Tibial artery (tissue), 4 donors: Measurements from ENCODE around the gene RBMS3.

ENCODE experiments used
- DNase-seq, 2 donors: peaks; one replicate each; pipeline ENCODE4 v3.0.0-alpha.2; 2019
- H3K27ac ChIP-seq, 2 donors: fragments of 200-600 bp; sonication (generic) in 1 of 2; 1 replicate in 1 of 2; 2 replicates in 1 of 2; pipeline ENCODE4 v1.5.1; 2018 to 2019; ENCODE audit warnings: mild to moderate bottlenecking in 1 of 2
- H3K27me3 ChIP-seq, 2 donors: fragments of 200-600 bp; sonication (generic) in 1 of 2; one replicate each; pipeline versions ENCODE4 v1.5.1 to v1.6.0; 2016 to 2019
- H3K36me3 ChIP-seq, 3 donors: fragments of 200-600 bp; sonication (generic) in 2 of 3; one replicate each; pipeline ENCODE4 v1.5.1; 2016 to 2019; ENCODE audit warnings: mild to moderate bottlenecking in 2 of 3
- H3K4me1 ChIP-seq, 4 donors: fragments of 200-600 bp; sonication (generic) in 2 of 4; 1 replicate in 3 of 4; 2 replicates in 1 of 4; pipeline ENCODE4 v1.5.1; 2016 to 2019
- H3K4me3 ChIP-seq, 2 donors: fragments of 200-600 bp; sonication (generic) in 1 of 2; 1 replicate in 1 of 2; 2 replicates in 1 of 2; pipeline ENCODE4 v1.5.1; 2018 to 2019; ENCODE audit warnings: mild to moderate bottlenecking in 2 of 2
- H3K9me3 ChIP-seq, 3 donors: fragments of 200-600 bp; sonication (generic) in 1 of 3; one replicate each; pipeline ENCODE4 v1.5.1; 2016 to 2019
- CTCF ChIP-seq, 2 experiments: fragments of 200-600 bp in 1 of 2; fragments of 450-650 bp in 1 of 2; IDR thresholded peaks; one replicate each; pipeline ENCODE4 v1.5.1; 2017 to 2019; ENCODE audit warnings: antibody characterized with exemption in 2 of 2, mild to moderate bottlenecking in 1 of 2, moderate library complexity in 1 of 2
- intact Hi-C: fragments of 100-400 bp; cut with DNase I; formaldehyde crosslinking; loops from one replicate; pipeline ENCODE4 v1.15.0; 2023; ENCODE audit warnings: low total_unique reads

Gene RBMS3

DNA sequence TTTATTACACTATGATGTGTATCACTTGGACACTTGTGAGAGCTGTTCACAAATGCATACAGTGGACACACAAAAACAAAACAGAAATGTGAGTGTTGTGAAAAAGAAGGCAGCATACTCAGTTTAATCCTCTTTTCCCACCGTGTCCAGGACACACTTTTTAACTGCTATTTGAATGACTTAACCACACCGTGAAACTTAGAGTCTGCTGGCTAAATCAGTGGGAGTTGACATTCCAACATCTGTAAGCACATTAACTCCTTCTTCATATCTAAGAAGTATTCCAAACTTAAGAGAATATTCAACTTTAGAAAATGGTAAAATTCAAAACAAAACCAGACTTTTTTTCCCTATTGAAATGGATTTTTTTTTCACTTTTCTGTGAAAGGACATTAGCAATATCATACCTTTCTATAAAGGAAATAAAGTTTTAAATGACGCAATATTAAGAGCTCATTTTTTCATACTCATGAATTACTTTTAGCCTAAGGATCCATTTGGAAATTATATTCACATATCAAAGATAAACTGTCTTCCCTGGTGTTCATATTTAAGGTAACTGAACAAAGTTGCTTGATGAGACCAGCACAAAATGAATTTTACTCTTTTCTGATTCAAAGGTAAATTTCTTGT, 316.6 kb downstream of the RBMS3 start:
- no peak overlapping the region for H3K27ac ChIP-seq
- no peak for DNase-seq
- intact Hi-C loops, result no loop called here
- no peaks in the 10 kb centered on the region for H3K9me3 ChIP-seq
- no peaks in the 10 kb centered on the region for H3K36me3 ChIP-seq
- H3K4me1 ChIP-seq, result peaks cover 0 to 6% (median 0%) of the 10 kb centered on the region in 4 donors
- H3K27me3 ChIP-seq, result no peaks in the 10 kb centered on the region
- no peak for TF ChIP-seq CTCF (IDR thresholded peaks at IDR 0.05)
- no peak overlapping the region for H3K4me3 ChIP-seq

DNA sequence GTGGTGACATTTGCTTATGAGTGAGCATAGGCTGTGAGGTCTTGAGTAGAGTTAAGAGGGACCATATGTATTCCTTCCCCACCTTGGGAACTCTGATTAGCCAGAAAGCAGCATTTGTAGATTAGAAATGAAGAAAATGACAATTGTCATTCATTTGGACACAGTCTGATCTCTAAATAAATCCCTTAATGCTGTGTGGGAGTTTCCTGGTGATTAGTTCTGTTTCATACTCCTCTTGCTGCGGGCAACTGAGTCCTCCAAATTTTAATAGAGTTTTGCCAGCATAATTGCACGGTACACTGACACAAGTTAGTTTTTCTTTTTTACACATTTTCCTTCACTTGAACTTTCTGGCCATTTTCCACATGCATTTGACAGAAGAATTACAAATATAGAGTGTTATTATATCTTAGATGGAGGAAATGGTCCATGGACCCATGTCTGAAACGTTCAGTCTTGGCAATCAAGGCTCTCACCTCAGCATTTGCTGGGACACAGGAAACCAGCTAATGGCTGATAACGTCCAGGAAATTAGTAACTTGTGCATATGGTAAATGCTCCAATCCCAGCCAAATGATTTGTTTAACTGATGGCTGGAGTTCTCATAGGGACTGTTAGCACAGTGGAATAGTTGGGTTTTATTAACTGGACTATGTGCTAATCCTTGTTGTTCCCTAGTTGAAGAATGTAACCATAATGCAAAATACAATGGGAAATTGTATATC, 321.2 kb downstream of the RBMS3 start:
- intact Hi-C loops, result no loop called here
- Histone ChIP-seq H3K36me3 (no peaks in the 10 kb centered on the region), H3K27ac (no peak overlapping the region), H3K4me3 (no peak overlapping the region), H3K27me3 (no peaks in the 10 kb centered on the region), H3K4me1 (peaks cover 0 to 15% (median 3%) of the 10 kb centered on the region in 4 donors), H3K9me3 (no peaks in the 10 kb centered on the region)
- no peak for DNase-seq
- TF ChIP-seq CTCF (IDR thresholded peaks at IDR 0.05), result no peak

DNA sequence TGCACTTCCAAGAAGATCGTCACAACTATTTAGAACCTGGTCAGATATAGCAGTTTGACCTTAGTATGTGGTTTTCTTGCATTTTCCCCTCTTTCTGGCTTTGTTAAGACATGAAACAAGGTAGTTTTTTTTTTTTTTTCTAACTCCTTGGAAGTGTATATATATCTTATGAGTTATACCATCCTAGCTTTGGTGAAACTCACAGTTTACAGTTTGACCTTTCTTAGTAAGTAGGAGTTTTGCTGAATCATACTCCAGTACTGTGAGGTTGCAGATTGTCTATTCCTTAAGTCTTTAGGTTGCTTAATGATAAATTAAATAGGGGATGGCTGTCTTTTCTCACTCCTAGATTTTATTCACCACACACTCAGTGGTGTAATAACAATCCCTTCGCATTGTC, 325.0 kb downstream of the RBMS3 start:
- Histone ChIP-seq H3K27me3 (no peaks in the 10 kb centered on the region), H3K27ac (no peak overlapping the region), H3K36me3 (no peaks in the 10 kb centered on the region), H3K4me3 (no peak overlapping the region), H3K9me3 (no peaks in the 10 kb centered on the region), H3K4me1 (peaks cover 0 to 15% (median 3%) of the 10 kb centered on the region in 4 donors)
- intact Hi-C loops, result no loop called here
- no peak for DNase-seq
- no peak for TF ChIP-seq CTCF (IDR thresholded peaks at IDR 0.05)

DNA sequence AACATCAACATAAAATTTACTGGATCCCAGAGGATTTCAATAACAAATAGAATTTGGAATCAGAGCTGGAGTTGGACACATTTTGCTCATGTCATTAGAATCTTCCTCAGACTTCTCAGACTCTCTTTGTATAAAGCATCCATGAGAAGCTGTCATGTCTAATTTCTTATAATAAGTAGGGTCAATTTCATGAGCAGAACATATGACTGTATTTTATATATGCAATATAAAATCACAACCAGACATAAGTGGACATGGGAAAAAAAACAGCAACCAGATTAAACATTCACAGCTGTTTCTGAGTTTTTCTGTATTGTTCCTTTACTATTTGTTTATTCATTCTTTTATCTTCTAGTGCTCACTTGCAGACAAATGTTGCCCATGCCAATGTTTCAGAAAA, 325.5 kb downstream of the RBMS3 start:
- no peak for DNase-seq
- no peaks in the 10 kb centered on the region for H3K9me3 ChIP-seq
- H3K4me3 ChIP-seq, result no peak overlapping the region
- no peaks in the 10 kb centered on the region for H3K27me3 ChIP-seq
- no peak for TF ChIP-seq CTCF (IDR thresholded peaks at IDR 0.05)
- H3K27ac ChIP-seq, result no peak overlapping the region
- intact Hi-C loops, result no loop called here
- H3K36me3 ChIP-seq, result no peaks in the 10 kb centered on the region
- H3K4me1 ChIP-seq, result peaks cover 0 to 17% (median 3%) of the 10 kb centered on the region in 4 donors

- no peak for TF ChIP-seq CTCF (IDR thresholded peaks at IDR 0.05)
- H3K27ac ChIP-seq, result no peak overlapping the region
- no peaks in the 10 kb centered on the region for H3K27me3 ChIP-seq
- H3K4me3 ChIP-seq, result no peak overlapping the region
- H3K9me3 ChIP-seq, result no peaks in the 10 kb centered on the region
- DNase-seq, result no peak
- no peaks in the 10 kb centered on the region for H3K36me3 ChIP-seq
- intact Hi-C loops, result no loop called here
- peaks cover 0 to 11% (median 3%) of the 10 kb centered on the region in 4 donors for H3K4me1 ChIP-seq
Measured at GRCh38 chr3:29608414-29609327, 327.8 kb downstream of the RBMS3 start.
